GM18951 (cell line): ENCODE results near the gene PDPN.
"Not testable (repeated sequence)": the region's sequence is repeated elsewhere in the genome, so short reads cannot be mapped to it uniquely, and the experiment has no call there.

Source experiments
- POLR2A ChIP-seq: IDR thresholded peaks from 4 replicates; pipeline ENCODE4 v1.6.1; 2011; ENCODE audit warnings: mild to moderate bottlenecking; ENCODE audit not compliant: insufficient read length, insufficient read depth; ENCODE audit errors: extremely low read depth
- in situ Hi-C: fragments of 300-500 bp; cut with MboI; formaldehyde crosslinking; loops from one replicate; pipeline ENCODE4 v1.12.0; 2022; ENCODE audit warnings: low sequenced_read_pairs, mixed read lengths, inconsistent platforms; ENCODE audit not compliant: unreplicated experiment

The PDPN gene

DNA sequence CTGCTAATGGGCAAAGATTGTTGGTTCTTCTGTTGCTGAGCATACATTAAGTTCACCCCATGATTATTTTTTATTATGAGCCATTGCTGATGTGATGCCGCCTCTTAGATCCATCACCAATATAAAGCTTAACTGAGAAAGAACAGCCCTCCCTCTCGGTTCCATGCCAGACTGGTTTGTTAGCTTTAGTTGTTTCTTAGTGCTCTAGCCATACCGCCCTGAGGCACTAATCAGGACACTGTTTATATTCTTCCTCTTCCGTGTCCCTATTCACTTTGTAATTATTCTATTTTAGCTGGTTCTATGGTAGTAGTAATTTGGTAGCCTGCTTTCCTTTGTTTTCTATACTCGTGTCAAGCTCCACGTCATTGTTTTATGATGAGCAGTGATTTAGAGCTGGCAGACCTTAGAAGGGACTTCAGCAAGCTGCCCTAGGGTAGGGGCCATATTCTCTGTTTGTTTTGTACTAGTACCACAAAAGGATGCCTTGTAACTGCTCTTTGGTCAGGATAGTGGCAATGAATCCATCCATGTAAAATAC, 27.3 kb upstream of the PDPN start:
- in situ Hi-C loops = no loop called here
- TF ChIP-seq POLR2A = no peak

DNA sequence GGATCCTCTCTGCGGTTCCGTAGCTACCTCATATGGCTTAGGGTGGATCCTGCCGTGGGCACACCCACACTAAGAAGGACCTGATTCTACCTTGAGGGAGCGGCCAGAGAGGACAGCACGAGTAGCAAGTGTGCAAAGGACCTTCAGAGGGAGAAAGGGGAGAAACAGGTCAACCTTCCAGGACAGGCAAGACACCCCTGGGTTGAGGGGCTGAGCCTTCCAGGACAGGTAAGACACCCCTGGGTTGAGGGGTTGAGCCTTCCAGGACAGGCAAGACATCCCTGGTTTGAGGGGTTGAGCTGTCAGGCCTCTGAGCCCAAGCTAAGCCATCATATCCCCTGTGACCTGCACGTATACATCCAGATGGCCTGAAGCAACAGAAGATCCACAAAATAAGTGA, 23.1 kb upstream of the PDPN start:
- TF ChIP-seq POLR2A = no peak
- in situ Hi-C loops = no loop called here

DNA sequence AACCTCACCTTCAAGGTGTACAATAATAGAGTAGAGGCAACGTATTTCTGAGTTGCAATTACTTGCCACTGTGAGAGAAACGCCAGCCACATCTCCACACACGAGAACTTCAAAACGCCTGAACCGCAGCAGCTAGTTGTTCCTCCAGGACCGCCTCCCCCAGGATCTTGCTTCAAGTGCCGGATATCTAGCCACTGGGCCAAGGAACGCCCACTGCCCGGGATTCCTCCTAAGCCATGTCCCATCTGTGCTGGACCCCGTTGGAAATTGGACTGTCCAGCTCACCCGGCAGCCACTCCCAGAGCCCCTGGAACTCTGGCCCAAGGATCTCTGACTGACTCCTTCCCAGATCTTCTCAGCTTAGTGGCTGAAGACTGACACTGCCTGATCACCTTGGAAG, 20.7 kb upstream of the PDPN start:
- in situ Hi-C loops = not testable (repeated sequence)

DNA sequence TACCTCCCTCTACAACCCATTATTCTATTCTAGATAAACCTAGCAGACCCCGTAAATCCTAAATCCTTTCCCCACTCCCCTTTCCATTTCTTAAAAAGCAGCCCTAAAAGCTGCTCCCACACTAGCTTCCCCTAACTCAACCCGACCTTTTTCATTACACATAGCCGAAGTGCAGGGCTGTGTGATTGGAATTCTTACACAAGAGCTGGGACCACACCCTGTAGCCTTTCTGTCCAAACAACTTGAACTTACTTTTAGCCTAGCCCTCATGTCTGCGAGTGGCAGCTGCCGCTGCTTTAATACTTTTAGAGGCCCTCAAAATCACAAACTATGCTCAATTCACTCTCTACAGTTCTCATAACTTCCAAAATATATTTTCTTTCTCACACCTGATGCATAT, 19.6 kb upstream of the PDPN start:
- no peak for TF ChIP-seq POLR2A
- in situ Hi-C loops = no loop called here

DNA sequence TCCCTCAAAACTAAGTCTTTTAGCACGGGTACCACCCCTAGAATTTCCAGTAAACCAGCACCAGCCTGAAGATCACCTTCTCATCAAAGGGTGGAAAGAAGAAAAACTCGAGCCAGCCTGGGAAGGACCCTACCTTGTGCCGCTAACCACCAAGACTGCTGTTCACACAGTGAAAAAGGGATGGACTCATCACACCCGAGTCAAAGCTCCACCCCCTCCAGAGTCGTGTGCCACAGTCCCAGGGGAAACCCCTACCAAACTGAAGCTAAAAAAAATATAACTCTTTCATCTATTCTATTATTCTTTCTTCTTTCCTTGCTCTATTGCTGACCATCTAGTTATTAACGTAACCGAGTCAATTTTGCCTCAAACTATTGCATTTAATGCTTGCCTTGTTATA, 13.2 kb upstream of the PDPN start:
- in situ Hi-C loops = not testable (repeated sequence)

DNA sequence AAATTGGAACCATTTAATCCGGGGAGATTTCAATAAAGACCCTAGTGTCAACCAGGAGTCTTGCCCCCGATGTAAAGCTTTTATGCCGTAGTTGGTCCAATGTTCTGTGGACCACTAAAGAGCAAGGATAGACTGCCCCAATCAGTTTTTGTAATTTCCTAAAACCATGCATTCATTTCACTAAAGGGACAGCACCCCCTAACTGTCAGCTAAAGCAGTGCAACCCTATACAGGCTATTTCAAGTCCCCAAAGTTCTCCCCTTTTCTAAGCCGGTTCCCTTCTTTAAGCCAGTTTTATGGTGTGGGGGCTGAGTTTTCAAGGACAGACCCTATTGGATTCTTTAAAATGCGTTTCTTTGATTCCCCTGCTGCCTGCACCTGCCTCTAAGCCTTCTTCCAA, 12.7 kb upstream of the PDPN start:
- in situ Hi-C loops = no loop called here

DNA sequence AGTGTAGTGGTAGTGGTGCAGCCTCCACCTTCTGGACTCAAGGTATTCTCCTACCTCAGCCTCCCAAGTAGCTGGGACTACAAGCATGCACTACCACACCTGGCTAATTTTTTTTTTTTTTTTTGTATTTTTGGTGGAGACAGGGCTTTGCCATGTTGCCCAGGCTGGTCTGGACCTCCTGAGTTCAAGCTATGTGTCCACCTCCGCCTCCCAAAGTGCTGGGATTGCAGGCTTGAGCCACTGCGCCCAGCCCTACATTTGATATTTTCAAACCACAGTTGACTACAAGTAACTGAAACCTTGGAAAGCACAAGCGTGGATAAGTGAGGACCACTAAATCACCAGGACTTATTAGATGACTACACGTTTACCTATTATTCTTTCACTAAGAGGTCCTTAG, 10.0 kb upstream of the PDPN start:
- no peak for TF ChIP-seq POLR2A
- in situ Hi-C loops = no loop called here

More for the DNA sequence above, 12.7 kb upstream of the PDPN start:
- no peak for TF ChIP-seq POLR2A

GRCh38 chr1:13576926-13577325, 6.7 kb upstream of the PDPN start:
- TF ChIP-seq POLR2A = no peak
- in situ Hi-C loops = no loop called here

GRCh38 chr1:13577846-13578245, 5.8 kb upstream of the PDPN start:
- in situ Hi-C loops = no loop called here
- no peak for TF ChIP-seq POLR2A

DNA sequence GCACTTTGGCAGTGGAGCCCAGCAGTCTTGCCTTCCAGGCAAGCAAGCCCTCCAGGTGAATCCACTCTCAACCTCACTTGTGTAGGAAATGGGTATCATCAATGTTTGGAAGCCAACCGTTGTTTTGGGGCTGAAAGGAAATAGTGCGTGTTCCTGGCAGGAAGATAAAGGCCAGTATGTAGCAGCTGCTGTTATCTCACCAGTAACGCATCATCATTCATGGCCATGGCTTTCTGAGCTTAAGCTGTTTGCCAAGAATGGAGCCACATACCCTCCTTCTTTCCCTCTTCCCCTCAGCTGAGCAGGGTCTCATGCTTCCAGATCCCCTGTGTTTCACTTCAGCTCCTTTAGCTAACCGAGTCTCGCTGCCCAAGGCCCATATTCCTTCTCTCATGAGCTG, 2.2 kb upstream of the PDPN start:
- in situ Hi-C loops = no loop called here
- no peak for TF ChIP-seq POLR2A

DNA sequence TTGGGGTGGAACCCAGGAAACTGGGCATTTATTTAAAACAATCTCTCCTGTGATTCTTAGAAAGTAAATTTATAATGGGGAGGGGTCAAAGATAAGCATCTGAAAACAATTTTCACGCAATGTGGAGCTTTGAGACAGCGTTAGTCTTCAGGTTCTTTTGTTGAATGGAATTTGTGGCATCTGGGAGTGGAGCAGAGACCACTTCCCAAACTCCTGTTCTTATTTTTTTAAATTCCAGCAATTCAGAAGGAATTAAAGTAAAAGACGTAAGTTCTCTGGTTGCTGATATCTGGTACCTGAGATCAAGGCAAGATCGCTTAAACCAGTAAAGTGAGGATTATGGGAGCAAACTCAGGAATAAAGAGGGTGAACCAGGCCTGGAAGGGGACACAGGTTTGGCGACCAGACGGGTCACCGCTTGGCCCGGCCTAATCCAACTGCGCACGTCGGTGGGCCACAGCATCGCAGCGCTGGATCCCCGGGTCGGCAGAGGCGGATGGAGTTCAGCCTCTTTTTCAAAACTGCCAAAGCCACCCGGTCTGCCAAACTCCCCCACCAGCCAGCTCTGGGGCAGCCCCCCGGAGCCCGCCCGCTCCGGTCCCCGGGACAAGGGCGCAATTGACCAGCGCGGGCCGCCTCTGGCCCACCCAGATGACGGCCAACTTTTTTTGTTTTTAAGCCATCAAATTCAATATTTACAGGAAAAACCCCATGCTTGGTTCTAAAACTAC, 754 bp upstream of the PDPN start:
- TF ChIP-seq POLR2A = no peak
- in situ Hi-C loops = no loop called here

DNA sequence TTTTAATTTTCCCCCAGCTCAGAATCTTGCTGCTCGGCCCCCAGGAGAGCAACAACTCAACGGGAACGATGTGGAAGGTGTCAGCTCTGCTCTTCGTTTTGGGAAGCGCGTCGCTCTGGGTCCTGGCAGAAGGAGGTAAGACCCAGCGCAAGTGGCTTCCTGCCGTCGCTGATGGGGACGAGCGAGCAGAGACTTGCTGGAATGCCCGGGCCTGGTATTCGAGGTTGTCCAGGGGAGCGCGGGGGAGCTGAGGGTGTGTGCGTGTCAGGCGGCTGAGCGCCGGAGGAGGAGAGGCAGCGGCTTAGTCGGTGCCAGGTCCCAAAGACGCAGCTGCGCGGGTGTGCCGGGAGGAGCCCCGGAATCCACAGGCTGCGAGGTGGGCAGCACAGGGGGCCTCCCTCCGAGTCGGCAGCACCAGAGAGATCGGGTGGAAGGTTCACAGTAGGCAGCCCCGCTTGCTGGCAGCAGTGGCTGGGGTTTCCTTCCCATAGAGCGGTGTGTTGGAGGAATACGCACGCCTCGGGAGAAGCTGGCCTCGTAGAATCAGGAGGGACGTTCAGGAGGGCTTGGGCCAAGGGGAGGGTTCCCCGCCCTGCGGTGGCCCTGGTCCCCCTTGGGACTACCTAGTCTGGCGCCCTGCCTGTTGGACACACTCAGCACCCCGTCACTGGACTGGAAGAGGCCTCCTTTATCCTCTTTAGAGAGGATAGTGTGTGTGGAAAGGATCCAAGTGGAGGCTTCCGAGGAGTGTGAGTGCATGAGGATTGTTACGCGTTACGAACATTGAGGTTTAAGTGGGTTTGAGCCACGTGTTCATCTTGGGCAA, 547 bp downstream of the PDPN start:
- in situ Hi-C loops = no loop called here
- TF ChIP-seq POLR2A = no peak

DNA sequence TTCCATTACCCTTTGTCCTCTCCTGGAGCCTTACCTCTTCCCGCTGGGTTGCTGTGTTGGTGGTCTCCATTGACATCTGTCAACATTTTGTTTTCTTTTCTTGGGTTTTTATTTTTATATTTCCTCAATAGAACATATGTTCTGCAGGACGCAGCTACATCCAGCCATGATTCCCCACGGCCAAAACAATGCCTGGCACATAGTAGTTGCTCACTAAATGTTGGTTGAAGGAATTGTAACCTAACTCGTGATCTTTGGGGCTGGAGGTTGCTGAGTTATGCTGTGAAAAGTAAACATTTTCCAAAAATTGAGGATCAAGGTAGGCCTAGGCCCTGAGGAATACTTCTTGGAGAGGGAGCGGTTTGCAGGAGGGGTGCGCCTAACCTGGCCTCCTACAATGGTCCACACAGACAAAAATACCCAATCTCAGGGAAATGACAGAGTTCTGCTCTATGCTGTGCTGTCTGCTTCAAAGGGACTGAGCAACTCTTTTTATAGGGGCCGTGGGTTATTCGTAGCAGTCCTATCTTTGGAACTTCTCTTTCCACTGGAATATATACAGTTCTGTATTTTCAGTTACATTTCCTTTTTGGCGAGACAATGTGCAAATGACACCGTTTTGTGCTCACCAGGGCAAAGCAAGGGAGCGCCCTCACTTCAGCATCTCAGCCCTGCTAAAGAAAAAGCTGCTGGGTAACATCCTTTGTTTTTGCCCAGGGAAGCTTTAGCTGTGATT, 1.4 kb downstream of the PDPN start:
- in situ Hi-C loops = no loop called here
- TF ChIP-seq POLR2A = no peak

GRCh38 chr1:13585612-13585991, 2.0 kb downstream of the PDPN start:
- in situ Hi-C loops = no loop called here
- TF ChIP-seq POLR2A = no peak

DNA sequence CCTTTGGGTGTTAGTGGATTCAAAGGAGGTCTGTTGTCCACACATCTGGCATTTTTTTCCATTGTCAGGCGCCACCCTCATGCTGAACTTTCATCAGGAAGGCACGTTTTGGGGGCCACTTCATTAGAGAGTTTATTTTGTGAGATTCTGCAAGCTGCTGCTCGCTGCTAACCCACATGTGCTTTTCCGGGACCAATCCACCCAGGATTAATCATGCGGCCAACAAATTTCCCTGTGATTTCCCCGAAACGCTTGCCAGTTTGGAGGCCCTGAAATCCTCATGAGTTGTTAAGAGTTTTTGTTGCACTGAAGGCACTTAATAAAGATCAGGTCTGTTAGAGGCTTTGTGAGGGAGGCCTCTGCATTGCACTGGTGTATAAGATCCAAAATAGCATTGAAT, 2.4 kb downstream of the PDPN start:
- in situ Hi-C loops = no loop called here

More for the DNA sequence above, 2.4 kb downstream of the PDPN start:
- no peak for TF ChIP-seq POLR2A
